ENCODE measurements around the gene KCNIP2.

The KCNIP2 gene

GRCh38 chr10:101851411-101852116, 8.0 kb upstream of the KCNIP2 start:
- DNase-seq (ENCODE audit: low read depth, low spot score) = no peak

DNA sequence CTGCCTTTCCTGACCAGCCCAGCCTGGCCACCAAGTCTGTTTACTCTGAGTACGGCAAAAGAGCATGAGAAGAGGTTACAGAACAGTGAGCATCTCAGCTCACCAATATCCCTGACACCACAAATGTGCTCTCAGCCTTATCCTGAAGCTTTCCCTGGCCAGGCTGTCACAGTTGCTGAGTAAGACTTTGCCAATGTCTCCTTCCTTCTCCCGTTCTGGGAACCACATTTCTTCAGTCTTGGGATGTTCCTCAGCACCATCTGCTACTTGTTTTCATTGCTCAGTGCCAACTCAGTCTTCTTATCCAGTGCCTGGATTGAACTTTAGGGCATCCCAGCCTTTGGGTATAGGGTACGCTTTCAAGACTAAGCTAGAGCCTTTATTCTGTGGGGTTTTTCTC, 7.1 kb upstream of the KCNIP2 start:
- no peak for DNase-seq (ENCODE audit: low read depth, low spot score)

DNA sequence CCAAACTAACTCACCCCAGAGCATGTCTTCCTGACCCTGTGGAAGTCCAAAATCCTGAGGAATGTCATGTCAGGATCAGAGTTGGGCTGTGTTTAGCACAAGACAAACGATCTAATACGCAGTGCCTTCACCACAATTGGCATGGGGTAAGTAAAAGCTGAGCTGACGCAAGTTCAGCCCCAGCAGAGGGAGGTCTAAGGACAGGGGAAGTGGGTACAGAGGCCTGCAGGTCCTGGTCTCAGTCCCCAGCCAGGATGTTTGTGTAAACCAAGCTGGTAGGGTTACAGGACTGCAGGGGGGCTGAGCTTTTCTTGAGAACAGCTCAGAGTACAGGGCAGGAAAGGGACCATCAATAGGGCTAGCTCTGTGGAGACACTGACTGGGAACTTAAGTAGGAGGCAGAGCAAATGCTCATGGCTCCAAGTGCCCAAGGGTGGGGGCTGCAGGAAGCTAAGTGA, 5.3 kb upstream of the KCNIP2 start:
- no peak for DNase-seq (ENCODE audit: low read depth, low spot score)

GRCh38 chr10:101848408-101848807, 4.8 kb upstream of the KCNIP2 start:
- DNase-seq (ENCODE audit: low read depth, low spot score) = no peak

DNA sequence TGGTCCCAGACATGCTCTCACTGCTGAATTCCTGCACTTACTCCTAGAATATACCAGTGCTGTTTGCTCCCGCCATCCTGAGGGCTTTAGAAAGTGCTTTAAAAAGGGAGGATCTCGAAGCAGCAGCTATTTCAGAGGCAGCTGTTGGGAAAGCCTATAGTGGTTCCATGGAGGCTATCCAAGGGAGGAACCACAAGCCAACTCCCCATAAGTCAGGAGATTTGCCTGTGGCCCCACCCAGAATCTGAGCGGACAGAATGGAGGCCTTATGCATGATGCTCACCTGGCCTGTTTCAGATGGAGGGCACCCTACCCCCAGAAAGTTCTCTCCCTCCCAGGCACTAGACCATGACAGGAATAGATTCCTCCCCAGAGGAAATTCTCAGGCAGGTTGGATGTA, 2.3 kb upstream of the KCNIP2 start:
- no peak for DNase-seq (ENCODE audit: low read depth, low spot score)

- no peak for DNase-seq (ENCODE audit: low read depth, low spot score)
Observed at GRCh38 chr10:101841826-101842225, 1.8 kb downstream of the KCNIP2 start.

- peak; percentile 95 for DNase-seq (ENCODE audit: low read depth, low spot score)
Observed at GRCh38 chr10:101840741-101841453, 2.7 kb downstream of the KCNIP2 start.

- no peak for DNase-seq (ENCODE audit: low read depth, low spot score)
Observed at GRCh38 chr10:101840102-101840684, 3.4 kb downstream of the KCNIP2 start.

DNA sequence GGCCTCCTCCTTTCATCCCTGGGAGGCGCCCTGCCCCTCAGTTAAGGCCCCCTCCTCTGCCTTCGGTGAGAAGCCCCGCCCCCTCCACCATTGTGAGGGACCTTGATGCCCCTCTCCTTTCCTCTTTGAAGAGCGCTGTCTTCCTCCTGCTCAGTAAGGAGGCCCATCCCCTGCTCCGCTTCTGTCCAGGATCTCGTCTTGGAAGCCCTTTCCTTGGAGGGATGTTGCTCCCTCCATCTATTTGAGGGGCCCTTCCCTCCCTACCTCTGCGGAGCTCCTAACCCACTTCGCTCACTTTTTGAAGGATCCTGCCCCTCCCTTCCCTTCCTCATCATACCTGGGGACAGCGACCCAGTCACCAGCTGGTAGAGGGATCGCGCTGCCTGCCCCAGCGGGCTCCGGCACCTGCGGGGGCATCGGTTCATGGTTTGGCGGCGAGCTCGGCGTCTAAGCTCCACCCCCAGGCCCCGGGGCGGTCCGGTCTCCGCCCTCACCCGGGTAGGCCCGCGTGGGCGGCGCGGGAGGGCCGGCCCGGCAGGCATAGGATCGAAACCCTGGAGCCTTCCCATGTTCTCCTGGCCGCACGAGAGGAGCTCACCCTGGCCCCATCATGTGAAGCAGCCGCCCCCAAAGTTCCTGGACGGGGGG, 4.1 kb downstream of the KCNIP2 start:
- peak; percentile 61 for DNase-seq (ENCODE audit: low read depth, low spot score)

GRCh38 chr10:101839002-101839401, 4.6 kb downstream of the KCNIP2 start:
- DNase-seq (ENCODE audit: low read depth, low spot score) = no peak

DNA sequence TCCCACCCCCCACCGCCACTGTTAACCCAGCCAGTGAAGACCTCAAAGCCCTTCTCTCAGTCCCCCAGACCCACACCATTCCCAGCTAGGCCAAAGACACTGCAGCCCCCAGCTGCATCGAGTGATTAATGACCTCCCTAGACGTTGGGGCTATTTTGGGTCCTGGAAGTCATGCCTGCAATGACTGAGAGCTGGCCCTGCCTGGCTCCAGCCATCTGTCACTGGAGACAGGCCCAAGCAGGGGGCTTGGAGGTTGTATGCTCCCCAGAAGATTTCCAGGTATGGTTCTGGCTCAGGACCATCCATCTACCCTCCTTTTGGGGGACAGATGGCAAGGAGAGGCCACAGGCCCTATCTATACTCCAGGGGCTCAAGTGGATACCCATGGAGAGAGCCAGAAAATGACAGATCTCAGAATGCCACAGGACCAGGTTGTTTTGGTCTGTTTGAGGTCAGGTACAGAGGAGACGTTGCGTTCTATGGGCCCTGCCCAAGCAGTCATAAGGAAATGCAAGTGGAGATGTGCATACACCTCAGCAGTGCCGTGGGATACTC, 5.1 kb downstream of the KCNIP2 start:
- DNase-seq (ENCODE audit: low read depth, low spot score) = no peak

DNA sequence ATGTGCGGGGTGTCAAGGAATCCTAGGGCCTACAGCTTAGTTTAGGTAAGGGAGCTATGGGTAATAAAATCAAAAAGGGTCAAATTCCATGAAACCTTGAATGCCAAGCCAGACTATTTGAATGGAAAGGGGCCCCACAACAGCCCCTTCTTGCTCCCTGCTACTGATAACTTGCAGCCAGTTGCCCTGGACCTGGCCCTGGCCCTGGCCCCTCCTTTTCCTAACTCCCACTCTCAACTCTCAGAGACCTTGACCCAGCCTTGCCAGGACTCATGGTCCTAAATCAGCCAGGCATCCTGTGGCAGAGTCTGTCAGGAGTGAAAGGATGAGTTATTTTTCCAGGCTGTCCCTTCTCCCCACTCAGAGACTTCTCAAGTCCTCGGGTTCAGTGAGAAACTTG, 5.9 kb downstream of the KCNIP2 start:
- DNase-seq (ENCODE audit: low read depth, low spot score) = no peak

GRCh38 chr10:101835362-101835761, 8.2 kb downstream of the KCNIP2 start:
- no peak for DNase-seq (ENCODE audit: low read depth, low spot score)

DNA sequence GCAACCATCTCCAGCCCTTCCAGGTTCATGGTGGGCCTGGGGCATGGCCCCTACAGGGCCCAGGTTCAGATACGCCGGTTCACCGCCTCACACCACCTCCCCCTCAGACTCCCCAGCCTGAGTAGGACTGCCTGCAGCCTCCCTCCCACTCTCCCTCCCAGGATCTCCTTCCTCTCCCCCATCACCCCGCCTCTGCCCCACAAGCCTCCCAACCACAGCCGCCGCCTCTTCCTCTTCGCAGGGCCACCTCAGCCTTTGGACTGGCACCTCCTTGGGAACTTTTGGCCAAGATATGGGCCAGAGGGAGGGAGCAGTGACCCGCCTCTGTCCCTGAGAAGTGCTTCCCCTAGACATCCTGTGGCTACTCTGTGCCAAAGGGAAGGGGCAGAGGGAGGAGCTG, 9.3 kb downstream of the KCNIP2 start:
- DNase-seq (ENCODE audit: low read depth, low spot score) = no peak

DNA sequence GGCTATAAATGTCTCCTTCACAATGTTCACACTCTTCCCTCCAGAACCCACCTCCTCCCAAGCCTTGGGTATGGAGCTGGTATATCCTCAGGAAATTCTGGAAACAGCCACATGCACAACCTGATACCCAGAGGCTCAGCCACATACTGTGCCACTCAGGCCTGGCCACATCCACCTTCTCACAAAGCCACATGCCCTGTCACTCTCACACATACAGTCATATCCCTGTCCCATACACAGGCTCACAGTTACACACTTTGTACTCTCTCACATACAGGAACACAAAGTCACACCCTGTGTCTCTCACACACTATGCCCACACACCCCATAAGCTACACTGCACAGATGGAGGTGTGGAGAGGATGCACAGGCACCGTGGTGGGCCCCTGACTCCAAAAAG, 10.1 kb downstream of the KCNIP2 start:
- DNase-seq (ENCODE audit: low read depth, low spot score) = no peak

DNA sequence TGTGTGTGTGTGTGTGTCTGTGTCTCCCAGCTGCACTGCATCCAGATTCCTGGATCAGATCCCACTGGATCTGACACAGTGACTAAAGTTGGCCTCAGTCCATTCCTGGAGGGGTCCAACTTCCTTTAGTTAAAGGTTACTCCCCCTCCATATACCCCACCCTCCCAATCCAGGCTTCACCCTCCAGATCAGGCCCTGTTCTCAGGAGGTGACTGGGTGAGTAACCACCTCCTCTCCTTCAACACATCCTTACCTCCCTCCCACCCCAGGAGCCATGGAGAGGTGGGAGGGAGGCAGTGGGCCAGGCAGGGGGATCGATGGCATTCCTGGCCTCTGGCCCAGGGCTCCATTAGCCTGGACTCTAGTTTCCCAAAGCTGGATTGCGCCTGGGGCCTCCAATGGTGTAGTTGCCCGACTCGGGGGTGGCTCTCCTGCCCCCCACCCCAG, 11.3 kb downstream of the KCNIP2 start:
- no peak for DNase-seq (ENCODE audit: low read depth, low spot score)

GRCh38 chr10:101831169-101831811, 12.3 kb downstream of the KCNIP2 start:
- DNase-seq (ENCODE audit: low read depth, low spot score) = no peak

DNA sequence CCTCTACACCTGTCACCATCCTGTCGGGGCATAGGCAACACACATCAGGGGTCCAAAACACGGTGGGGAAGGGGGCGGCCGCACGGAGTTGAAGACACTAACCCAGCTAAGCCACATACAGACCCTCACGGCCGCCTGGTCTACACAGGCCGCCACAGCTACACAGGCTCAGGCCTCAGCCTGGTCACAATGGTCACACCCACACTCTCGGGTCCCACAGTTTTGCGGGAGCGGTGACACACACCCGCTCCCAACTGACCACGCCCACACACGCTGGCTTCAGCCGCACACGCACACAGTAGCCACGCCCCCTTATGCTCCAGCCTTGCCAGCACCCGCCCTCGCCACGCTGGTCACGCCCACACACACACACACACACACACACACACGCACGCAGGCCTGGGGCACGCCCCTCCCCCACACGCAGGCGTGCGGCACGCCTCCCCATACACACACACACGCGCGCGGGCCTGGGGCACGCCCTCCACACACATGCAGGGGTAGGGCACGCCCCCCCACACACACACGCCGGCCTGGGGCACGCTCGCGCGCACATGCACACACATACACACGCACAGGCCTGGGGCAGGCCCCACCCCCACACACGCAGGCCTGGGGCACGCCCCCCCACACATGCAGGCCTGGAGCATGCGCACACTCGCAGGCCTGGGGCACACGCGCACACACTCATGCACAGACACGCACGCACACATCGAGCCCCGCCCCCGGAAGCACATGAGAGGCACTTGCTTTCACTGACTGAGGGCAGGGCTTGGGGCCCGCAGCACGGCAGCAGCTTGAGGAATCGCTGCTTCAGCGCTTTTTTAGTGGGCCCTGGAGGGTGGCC, 13.1 kb downstream of the KCNIP2 start:
- peak; percentile 86 for DNase-seq (ENCODE audit: low read depth, low spot score)

DNA sequence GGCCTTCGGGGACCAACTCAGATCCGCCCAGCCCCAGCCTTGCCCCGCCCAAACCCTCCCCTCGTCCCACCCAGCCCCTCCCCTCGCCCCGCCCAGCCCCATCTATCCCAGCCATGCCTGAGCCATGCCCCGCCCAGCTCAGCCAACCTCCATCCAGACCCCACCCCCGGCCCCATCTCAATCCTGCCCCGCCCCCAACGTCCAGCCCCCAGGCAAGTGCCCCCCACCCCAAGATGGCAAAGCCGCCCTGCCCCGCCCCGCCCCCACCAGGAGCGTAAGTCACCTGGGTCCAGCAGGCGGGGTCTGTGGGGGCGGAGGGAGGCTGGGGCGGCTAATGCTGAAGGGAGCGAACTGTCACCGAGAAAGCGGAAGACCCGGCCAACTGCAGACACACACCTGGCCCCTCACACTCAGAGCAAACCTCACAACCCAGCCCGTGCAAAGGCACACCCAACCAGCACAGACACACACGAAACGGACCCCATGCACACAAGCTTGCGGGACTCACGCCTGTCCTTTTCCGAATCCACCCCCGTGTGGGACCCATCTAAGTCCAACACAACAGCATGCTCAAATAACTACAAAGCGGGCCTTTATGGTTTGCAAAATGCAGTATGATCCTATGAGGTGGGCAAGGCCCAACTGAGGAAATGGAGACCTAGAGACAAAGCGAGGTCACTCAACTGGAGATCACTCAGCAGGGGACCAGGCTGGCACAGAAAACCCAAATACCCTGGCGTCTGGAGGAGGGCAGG, 13.9 kb downstream of the KCNIP2 start:
- DNase-seq (ENCODE audit: low read depth, low spot score) = peak; percentile 64
